HG03457 (cell line): ENCODE data around the gene OR52A1.
"Not testable (repeated sequence)": the region's sequence is repeated elsewhere in the genome, so short reads cannot be mapped to it uniquely, and the experiment has no call there.

ENCODE experiments used
- ATAC-seq: cut with Tn5 transposase; IDR thresholded peaks from one replicate; pipeline ENCODE4 v1.9.1; 2021; ENCODE audit warnings: moderate number of reproducible peaks; ENCODE audit not compliant: unreplicated experiment

The OR52A1 gene

GRCh38 chr11:5154657-5155056, at the start of gene OR52A1:
Gene OR52A1, minus strand, starts transcription at chr11:5154757. Its CDS starts 2,388 bp downstream, at chr11:5152369.
- ATAC-seq = no peak

DNA sequence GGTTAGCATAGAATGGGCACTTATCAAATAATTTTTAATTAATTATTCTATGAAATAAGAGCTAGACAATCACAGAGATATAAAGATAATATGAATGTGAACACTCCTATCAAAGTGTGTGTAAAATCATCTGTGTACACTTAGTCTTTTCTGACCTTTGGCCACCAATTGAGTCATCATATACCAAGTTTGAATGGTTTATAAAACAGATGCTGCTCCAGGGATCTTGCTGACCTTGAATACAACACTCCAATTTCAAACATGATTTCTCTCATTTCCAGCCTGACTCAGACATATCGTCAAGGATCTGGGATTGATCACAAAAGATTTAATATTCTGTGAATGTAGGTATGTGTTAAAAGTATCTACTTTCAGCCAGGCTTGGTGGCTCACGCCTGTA, 48.8 kb upstream of the OR52A1 start:
- no peak for ATAC-seq

- ATAC-seq = no peak
These were observed 46.0 kb upstream of the OR52A1 start, which contains the start of gene OR51V1 for GRCh38 chr11:5200582-5200981. Gene OR51V1, minus strand, starts transcription at chr11:5200682. Its CDS starts 0 bp downstream, at chr11:5200682.

DNA sequence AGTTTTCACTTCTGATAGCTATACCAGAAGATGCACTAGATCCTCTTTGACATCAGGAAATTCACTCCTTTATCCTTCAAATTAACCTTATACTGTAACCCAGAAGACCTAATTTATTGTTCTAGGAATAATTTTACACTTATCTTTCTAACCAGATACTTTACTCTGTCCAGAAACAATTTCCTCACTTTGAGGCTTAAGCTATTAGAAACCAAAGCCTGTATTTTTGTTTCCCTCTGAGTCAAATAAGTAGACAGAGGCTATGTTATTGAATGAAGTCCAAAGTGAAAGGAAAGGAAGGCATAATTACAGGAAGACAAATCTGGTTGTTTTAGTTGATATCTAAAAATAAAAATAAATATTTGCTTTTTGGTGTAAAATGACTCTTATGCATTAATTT, 43.7 kb upstream of the OR52A1 start:
- ATAC-seq = no peak

DNA sequence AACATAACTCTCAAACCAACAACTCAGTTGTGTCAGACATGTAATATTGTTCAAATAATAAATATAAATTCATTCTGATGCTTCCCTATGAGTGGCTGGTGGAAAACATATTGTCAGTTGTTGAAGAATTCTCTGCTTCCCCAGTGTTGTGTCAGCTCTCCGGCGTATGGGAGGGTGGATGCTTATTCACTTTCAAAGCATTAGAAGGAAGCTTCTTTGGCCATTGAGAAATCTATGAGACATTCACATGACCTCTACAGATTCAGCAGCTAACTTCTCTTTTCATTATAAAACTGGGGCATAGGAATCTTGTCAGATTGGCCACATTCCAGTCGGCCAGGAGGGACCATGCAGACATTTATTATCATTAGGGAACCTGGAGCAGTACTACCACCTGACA, 43.0 kb upstream of the OR52A1 start:
- ATAC-seq = no peak

- no peak for ATAC-seq
These were observed 42.2 kb upstream of the OR52A1 start for GRCh38 chr11:5196731-5197130.

GRCh38 chr11:5196067-5196466, 41.5 kb upstream of the OR52A1 start:
- no peak for ATAC-seq

DNA sequence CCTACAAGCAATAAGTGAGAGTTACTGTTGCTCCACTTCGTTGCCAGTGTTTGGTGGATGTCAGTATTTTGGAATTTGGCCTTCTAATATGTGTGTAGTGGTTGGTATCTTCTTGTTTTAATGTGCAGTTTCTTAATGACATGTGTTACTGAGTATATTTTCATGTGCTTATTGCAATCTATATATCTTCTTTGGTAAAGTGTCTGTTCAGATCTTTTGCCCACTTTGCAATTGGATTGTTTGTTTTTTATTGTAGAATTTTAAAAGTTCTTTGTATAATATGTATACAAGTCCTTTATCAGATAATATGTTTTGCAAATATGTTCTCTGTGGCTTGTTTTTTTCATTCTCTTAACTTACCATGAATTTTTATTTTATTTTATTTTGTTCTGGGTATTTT, 38.2 kb upstream of the OR52A1 start:
- ATAC-seq = no peak

DNA sequence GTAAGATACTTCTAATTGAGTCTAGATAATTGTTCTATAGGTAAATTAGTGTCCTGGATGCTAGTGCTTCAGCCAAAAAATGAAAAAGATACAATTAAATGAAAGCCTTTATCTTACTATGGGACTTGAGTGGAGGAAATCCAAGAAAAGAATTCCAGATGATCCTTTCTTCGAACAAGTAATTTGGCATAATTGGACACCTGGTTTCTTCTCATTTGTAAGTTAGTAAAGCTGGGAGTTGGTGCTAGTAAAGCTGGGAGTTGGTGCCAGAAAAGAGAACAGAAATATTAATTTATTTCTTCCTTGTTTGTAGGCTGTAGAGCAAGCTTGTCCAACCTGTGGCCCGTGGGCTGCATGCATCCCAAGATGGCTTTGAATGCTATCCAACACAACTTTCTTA, 33.6 kb upstream of the OR52A1 start:
- ATAC-seq = no peak

DNA sequence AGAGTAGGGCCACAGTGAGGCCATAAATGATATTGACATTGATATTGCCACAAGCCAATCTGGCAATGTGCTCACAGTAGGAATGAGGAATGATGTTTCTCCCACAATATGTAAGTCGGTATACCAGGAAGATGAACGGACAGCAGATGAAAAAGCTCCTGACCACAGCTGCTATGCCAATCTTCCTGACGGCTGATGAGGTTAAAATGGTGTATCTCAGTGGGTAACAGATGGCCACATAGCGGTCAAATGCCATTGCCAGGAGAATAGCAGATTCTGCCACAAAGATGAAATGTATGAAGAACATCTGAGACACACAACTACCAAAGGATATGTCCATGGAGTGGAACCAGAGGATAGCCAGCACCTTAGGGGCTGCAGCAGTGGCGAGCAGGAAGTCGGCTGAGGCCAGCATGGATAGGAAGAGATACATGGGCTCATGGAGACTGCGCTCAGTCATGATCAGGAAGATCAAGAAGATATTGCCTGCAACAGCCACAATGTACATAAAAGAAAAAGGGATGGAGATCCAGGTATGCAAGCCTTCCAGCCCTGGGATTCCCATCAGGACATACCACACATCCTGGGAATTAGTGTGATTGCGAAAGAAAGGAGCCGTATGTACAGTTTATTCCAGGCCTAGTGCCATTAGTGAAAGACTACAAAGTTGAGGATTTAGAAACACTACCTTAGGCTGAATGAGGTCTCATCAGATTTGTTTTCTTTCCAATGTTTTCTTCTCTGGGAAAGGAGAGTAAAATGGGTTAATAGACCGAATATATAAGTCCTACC, 23.7 kb upstream of the OR52A1 start:
- ATAC-seq = no peak

DNA sequence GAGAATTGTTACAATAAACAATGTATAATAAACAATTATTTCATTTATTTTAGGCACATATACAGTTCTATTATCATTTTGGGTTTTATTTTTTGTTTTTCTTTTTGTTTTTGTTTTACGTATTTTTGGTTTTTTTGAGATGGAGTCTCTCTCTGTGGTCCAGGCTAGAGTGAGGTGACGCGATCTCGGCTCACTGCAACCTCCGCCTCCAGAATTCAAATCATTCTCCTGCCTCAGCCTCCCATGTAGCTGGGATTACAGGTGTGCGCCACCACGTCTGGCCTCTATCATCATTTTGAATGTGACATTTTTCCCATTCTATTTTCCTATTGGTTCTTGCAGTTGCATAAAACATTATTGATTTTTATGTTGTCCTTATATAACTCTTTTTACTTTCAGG, 20.4 kb upstream of the OR52A1 start:
- ATAC-seq = no peak

DNA sequence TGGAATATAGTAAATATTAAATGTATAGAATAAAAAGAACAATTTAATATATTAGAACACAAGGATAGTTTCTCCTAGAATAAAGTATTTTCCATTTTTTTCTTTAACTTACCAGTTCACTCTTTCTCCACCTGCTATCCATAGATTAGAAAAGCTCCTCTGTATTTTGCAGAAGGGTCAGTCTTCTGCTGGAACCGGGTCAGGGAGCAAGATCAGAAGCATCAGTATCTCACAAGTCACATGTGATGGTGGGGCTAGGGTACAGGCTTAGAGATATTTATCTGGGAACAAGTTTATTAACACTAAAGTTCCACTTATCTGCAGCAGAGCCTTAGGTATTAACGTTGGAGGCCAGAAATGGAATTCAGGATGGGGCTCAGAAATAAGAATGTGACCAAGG, 17.3 kb upstream of the OR52A1 start:
- ATAC-seq = no peak

GRCh38 chr11:5165898-5166297, 11.3 kb upstream of the OR52A1 start:
- not testable (repeated sequence) for ATAC-seq

DNA sequence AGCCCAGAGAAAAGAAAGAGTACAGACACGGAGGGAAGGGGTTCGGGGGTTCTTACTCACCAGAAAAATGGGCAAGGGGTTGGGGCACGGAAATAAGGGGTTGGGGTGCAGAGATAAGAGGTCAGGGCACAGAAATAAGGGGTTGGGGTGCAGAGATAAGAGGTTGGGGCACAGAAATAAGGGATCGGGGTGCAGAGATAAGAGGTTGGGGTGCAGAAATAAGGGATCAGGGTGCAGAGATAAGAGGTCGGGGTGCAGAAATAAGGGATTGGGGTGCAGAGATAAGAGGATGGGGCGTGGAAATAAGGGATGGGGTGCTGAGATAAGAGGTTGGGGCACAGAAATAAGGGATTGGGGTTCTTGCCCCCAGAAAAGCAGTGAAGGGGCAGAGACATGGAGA, 10.2 kb upstream of the OR52A1 start:
- not testable (repeated sequence) for ATAC-seq

- ATAC-seq = not testable (repeated sequence)
These were observed 6.5 kb upstream of the OR52A1 start for GRCh38 chr11:5161045-5161444.

- not testable (repeated sequence) for ATAC-seq
These were observed 5.7 kb upstream of the OR52A1 start for GRCh38 chr11:5160217-5160616.

DNA sequence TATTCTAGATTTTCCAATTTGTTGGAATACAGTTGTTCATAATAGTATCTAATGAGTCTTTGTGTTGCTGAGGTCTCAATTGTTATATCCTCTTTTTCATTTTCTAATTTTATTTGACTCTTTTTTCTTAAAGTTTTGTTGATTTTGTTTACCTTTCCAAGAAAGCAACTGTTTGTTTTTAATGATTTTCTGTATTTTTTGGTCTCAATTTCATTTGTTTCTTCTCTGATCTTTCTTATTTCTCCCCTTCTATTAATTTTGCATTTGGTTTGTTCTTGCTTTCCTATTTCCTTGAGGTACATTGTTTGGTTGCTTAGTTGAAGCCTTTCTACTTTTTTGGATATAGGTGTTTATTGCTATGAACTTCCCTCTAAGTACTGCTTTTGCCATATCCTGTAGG, 5.2 kb upstream of the OR52A1 start:
- no peak for ATAC-seq

DNA sequence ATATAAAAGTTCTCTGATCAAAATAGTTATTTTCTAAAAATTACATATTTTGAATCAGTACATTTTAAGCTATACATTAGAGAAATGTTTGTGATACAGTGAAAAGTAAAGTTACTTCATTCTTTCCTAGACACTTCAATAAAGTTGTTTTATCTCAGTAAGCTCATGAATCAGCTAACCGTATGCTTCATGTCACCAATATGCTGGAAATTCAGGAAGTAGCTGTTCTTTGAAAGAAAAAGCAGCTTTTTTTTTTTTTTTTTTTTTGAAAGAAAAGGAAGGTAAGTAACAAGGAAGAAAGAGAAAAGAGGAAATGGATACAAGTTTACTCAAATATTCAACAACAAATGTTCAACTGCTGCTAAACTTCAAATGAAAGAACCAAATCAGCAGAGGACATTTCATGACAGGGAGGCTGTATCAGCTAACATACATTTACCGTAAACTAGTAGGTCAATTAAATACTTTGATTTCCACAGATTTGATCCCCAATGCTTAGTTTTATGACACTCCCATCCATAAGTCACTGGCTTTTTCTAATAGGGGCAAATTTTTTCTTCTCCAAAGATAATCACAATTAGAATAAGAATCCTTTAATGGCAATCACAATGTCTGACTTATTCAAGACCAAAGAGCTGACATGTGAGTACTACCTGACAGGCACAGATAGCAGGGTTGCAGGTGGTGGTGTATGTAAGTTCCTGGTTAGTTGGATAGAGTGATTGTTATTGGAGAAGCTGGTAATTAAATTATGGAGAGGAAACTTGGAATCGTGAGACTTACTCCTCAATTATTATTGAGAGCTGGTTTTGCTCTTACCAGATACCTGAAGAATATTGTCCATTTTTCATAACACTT, 754 bp downstream of the OR52A1 start:
- no peak for ATAC-seq

DNA sequence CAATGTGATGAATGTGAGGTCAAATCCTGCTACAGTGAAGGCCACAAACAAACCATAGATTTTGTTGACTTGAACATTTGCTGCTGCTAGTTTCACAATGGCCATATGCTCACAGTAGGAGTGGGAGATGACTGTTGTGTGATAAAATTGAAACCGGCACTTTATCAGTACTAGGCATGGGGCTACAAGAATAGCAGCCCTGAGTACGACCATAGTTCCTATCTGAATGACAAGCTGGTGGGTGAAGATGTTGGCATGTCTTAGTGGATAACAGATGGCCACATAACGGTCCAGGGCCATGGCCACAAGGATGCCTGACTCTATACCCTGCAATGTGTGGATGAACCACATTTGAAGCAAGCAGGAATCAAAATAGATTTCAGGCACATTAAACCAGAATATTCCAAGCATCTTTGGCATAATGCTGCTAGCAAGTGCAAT, 2.8 kb downstream of the OR52A1 start:
- ATAC-seq = no peak

DNA sequence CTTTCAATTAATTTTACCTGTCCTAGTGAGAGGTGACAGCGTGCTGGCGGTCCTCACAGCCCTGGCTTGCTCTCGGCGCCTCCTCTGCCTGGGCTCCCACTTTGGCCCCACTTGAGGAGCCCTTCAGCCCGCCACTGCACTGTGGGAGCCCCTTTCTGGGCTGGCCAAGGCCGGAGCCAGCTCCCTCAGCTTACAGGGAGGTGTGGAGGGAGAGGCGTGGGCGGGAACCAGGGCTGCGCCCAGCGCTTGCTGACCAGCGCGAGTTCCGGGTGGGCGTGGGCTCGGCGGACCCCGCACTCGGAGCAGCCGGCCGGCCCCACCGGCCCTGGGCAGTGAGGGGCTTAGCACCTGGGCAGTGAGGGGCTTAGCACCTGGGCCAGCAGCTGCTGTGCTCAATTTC, 10.4 kb downstream of the OR52A1 start:
- ATAC-seq = not testable (repeated sequence)

DNA sequence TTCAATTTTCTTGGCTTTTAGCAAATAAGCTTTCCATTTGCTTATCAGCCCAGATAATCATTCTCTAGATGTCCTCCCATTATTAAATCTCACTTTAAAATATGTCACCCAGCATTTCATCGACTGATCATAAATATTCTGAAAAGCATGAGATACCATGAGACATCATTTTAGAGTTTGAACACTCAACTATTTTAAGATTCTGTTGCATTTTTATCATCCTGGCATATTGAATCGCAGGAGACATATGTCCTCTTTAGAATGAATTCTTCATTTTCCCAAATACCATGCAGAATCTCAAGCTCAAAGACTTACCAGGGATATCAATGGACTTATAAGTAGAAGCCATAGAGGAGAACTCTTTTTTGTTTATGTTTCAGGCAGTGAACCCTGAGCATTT, 16.6 kb downstream of the OR52A1 start, which contains the start of gene OR52A5:
Gene OR52A5, minus strand, starts transcription at position 361 of the 400 bp plus-strand sequence. CDS start 5,714 bp downstream, outside the sequence.
- no peak for ATAC-seq

- no peak for ATAC-seq
These were observed 17.5 kb downstream of the OR52A1 start for GRCh38 chr11:5137014-5137413.
